Measurements from ENCODE around the gene SH3BGRL3. TPM values are rescaled to one million over a fixed set of nuclear protein-coding genes. Genes with fewer than 3 reads are reported as not detected.

SH3BGRL3 gene
- polyA plus RNA-seq, 2 of the 4 experiments (the other 2 are of a cell fraction), result 38.7 to 78.6 TPM

- Histone ChIP-seq H3K27ac (no peak overlapping the region), H3K4me3 (no peak overlapping the region), H3K9me3 (no peaks in the 10 kb centered on the region), H3K4me1 (peaks cover 10% of the 10 kb centered on the region), H3K4me2 (no peak overlapping the region)
- ChIA-PET POLR2A (no interaction called here), CTCF (interaction anchor here (1.1 to 8.2 kb wide), 6 partner anchors 10 to 102 kb away, joined by 3 to 128 read pairs (median 6); partner anchors contain the start of genes CD52 and SH3BGRL3)
- ATAC-seq (no peak), DNase-seq (ENCODE audit: low read depth in 1 of 2, low spot score in 1 of 2) (no peak), FAIRE-seq (no peak)
- WGBS (ENCODE audit: missing lambda C conversion rate), result 96% methylated on average over 11 of the region's 21 CpGs
- TF ChIP-seq EHF (CRISPR knock-in tag; IDR thresholded peaks at IDR 0.05) (no peak), POLR2AphosphoS2 (conservative IDR thresholded peaks at IDR 0.05; ENCODE audit: low read length) (no peak), MAFK (IDR thresholded peaks at IDR 0.05; ENCODE audit: partially characterized antibody) (no peak), USF2 (IDR thresholded peaks at IDR 0.05) (no peak), ZFP36 (IDR thresholded peaks at IDR 0.05; ENCODE audit: borderline replicate concordance, partially characterized antibody) (no peak), KDM5A (IDR thresholded peaks at IDR 0.05) (no peak)
Measured at GRCh38 chr1:26289158-26290059, 9.5 kb downstream of the SH3BGRL3 start.

GRCh38 chr1:26290122-26290881 lies 10.4 kb downstream of the SH3BGRL3 start:
- no peak overlapping the region for H3K4me2 ChIP-seq
- TF ChIP-seq ZNF302 (CRISPR knock-in tag; IDR thresholded peaks at IDR 0.05), result no peak
- no peak for TF ChIP-seq HMGXB4 (CRISPR knock-in tag; IDR thresholded peaks at IDR 0.05; ENCODE audit: borderline replicate concordance)
- TF ChIP-seq USF2 (IDR thresholded peaks at IDR 0.05), result no peak
- no peak for TF ChIP-seq ELK1 (IDR thresholded peaks at IDR 0.05; ENCODE audit: low read depth, low read length)
- TF ChIP-seq SREBF2 (IDR thresholded peaks at IDR 0.05), result no peak
- TF ChIP-seq RAD21 (conservative IDR thresholded peaks at IDR 0.05 in 1 of 2, IDR thresholded peaks at IDR 0.05 in 1 of 2), result no peak
- TF ChIP-seq TFCP2L1 (CRISPR knock-in tag; IDR thresholded peaks at IDR 0.05), result no peak
- no peak for TF ChIP-seq HOXA7 (CRISPR knock-in tag; IDR thresholded peaks at IDR 0.05)
- no peak for TF ChIP-seq ZC3H11A (IDR thresholded peaks at IDR 0.05)
- TF ChIP-seq JUN (IDR thresholded peaks at IDR 0.05), result no peak
- TF ChIP-seq CTCF (IDR thresholded peaks at IDR 0.05), result no peak
- no peak for TF ChIP-seq CBX2 (IDR thresholded peaks at IDR 0.05; ENCODE audit: borderline replicate concordance, low read depth)
- no peak for TF ChIP-seq PBX3 (IDR thresholded peaks at IDR 0.05)
- no peak for TF ChIP-seq EHMT2 (IDR thresholded peaks at IDR 0.05; ENCODE audit: low read depth)
- no peak for TF ChIP-seq MAFK (IDR thresholded peaks at IDR 0.05; ENCODE audit: partially characterized antibody)
- no peak for TF ChIP-seq HDAC2 (IDR thresholded peaks at IDR 0.05)
- TF ChIP-seq ZFP36 (IDR thresholded peaks at IDR 0.05; ENCODE audit: borderline replicate concordance, partially characterized antibody), result no peak
- no peak for TF ChIP-seq GATA3 (IDR thresholded peaks at IDR 0.05; ENCODE audit: borderline replicate concordance)
- H3K9me3 ChIP-seq, result no peaks in the 10 kb centered on the region
- CTCF ChIA-PET, result interaction anchor here (1.3 to 8.2 kb wide), 4 partner anchors 11 to 74 kb away, joined by 5 to 128 read pairs (median 8); partner anchors contain the start of genes CD52 and SH3BGRL3
- no peak overlapping the region for H3K27ac ChIP-seq
- ATAC-seq, result no peak
- POLR2A ChIA-PET, result no interaction called here
- DNase-seq (ENCODE audit: low read depth in 1 of 2, low spot score in 1 of 2), result no peak
- WGBS (ENCODE audit: missing lambda C conversion rate), result 96% methylated on average over 5 of the region's 11 CpGs
- H3K4me1 ChIP-seq, result peaks cover 1% of the 10 kb centered on the region; the same call in 2 of the 3 replicates
- H3K4me3 ChIP-seq, result no peak overlapping the region
- FAIRE-seq, result no peak

Data from A549 (cell line).